T-helper 2 cell treated with Interferon-gamma antibody and Interleukin-4, amounts not matched to agents 5 μg/mL and 100 μg/mL, for 36 hours (primary cell): ENCODE results near the gene HTT.

Source experiments
- DNase-seq: peaks from one replicate; pipeline ENCODE4 v3.0.0; 2021; ENCODE audit warnings: low spot score
- H3K27ac Mint-ChIP-seq: one replicate; pipeline ENCODE4 v1.8.0; 2021; ENCODE audit warnings: mild to moderate bottlenecking, mixed read lengths
- H3K27me3 Mint-ChIP-seq: one replicate; pipeline ENCODE4 v1.8.0; 2021; ENCODE audit warnings: low read depth, mixed read lengths
- H3K36me3 Mint-ChIP-seq: one replicate; pipeline ENCODE4 v1.8.0; 2021; ENCODE audit warnings: low read depth, mixed read lengths
- H3K4me1 Mint-ChIP-seq: one replicate; pipeline ENCODE4 v1.8.0; 2021; ENCODE audit warnings: low read depth, mixed read lengths
- H3K4me3 Mint-ChIP-seq: one replicate; pipeline ENCODE4 v1.8.0; 2022; ENCODE audit warnings: mild to moderate bottlenecking, moderate library complexity, mixed read lengths
- H3K9me3 Mint-ChIP-seq: one replicate; pipeline ENCODE4 v1.8.0; 2021; ENCODE audit warnings: mixed read lengths

HTT gene

DNA sequence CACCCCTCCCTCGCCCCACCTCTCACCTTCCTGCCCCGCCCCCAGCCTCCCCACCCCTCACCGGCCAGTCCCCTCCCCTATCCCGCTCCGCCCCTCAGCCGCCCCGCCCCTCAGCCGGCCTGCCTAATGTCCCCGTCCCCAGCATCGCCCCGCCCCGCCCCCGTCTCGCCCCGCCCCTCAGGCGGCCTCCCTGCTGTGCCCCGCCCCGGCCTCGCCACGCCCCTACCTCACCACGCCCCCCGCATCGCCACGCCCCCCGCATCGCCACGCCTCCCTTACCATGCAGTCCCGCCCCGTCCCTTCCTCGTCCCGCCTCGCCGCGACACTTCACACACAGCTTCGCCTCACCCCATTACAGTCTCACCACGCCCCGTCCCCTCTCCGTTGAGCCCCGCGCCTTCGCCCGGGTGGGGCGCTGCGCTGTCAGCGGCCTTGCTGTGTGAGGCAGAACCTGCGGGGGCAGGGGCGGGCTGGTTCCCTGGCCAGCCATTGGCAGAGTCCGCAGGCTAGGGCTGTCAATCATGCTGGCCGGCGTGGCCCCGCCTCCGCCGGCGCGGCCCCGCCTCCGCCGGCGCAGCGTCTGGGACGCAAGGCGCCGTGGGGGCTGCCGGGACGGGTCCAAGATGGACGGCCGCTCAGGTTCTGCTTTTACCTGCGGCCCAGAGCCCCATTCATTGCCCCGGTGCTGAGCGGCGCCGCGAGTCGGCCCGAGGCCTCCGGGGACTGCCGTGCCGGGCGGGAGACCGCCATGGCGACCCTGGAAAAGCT, at the start of gene HTT, which contains the start of gene HTT-AS:
Gene HTT, plus strand, starts transcription at position 604 of the 768 bp plus-strand sequence. Its CDS starts 145 bp downstream, at position 749.
Gene HTT-AS, minus strand, starts transcription at position 461 of the 768 bp plus-strand sequence.
- Mint-ChIP-seq H3K4me1 (peaks cover 15% of the 10 kb centered on the region), H3K27me3 (no peaks in the 10 kb centered on the region), H3K4me3 (peak within 1 kb of the TSS; percentile 91)

DNA sequence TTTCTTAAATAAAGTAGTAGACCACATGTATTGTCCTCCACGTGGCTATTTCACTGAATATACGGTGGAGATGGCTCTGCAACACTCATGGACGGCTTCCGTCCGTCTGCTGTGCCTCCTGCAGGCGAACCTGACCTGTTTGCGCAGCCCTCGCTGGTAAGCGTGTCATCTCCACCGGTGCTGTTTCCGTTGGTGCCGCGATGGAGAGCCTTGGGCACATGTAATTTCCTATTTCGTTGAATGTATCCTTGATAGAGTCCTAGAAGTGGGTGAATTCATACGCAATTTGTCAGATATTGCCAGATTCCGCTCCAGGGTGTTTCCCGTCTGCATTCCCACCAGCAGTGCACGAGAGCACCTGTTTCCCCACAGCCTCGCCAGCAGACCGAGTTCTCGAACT, 48.6 kb upstream of the HTT start:
- Mint-ChIP-seq H3K4me1 (no peaks in the 10 kb centered on the region), H3K9me3 (no peaks in the 10 kb centered on the region), H3K27ac (no peak overlapping the region), H3K4me3 (no peak overlapping the region), H3K36me3 (no peaks in the 10 kb centered on the region), H3K27me3 (peaks cover 3% of the 10 kb centered on the region)
- no peak for DNase-seq

More for the DNA sequence above, at the start of gene HTT, which contains the start of gene HTT-AS:
- H3K36me3 Mint-ChIP-seq: peaks cover 2% of the 10 kb centered on the region
- H3K27ac Mint-ChIP-seq: peak within 1 kb of the TSS; percentile 89
- no peaks in the 10 kb centered on the region for H3K9me3 Mint-ChIP-seq
- DNase-seq: peak; percentile 92

DNA sequence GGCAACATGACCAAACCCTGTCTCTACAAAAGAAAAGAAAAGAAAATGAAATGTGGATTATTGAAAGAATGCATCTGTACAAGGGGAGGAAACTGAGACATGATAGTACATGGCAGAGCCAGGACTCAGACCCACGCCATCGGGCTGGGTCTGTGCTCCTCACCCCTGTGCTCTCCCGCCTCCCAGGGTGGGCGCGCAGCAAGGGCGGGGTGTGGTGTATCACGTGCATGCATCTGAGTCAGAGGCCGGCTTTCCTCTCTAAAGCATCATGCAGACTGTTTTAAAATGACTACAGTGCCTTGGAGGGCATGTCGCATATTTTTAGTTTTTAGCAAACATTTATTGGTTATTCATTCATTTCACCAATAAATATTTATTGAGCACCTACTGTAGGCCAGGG, 47.9 kb upstream of the HTT start:
- DNase-seq: no peak
- Mint-ChIP-seq H3K27me3 (peaks cover 3% of the 10 kb centered on the region), H3K27ac (no peak overlapping the region), H3K9me3 (no peaks in the 10 kb centered on the region), H3K36me3 (no peaks in the 10 kb centered on the region), H3K4me3 (no peak overlapping the region), H3K4me1 (no peaks in the 10 kb centered on the region)

DNA sequence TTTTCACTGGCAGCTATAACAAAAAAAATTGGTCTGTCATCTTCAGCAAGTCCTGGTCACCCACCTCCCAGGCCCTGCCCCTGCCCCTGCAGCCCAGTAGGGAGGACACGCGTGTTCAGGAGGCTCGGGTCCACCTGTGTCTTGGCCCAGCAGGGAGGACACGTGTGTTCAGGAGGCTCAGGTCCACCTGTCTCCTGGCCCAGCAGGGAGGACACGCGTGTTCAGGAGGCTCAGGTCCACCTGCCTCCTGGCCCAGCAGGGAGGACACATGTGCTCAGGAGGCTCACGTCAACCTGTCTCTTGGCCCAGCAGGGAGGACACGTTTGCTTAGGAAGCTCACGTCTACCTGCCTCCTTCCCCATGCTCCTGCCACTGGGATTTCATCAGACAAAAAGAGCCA, 45.0 kb upstream of the HTT start:
- Mint-ChIP-seq H3K36me3 (no peaks in the 10 kb centered on the region), H3K27me3 (peaks cover 4% of the 10 kb centered on the region), H3K9me3 (no peaks in the 10 kb centered on the region), H3K4me3 (no peak overlapping the region), H3K4me1 (no peaks in the 10 kb centered on the region), H3K27ac (no peak overlapping the region)
- no peak for DNase-seq

DNA sequence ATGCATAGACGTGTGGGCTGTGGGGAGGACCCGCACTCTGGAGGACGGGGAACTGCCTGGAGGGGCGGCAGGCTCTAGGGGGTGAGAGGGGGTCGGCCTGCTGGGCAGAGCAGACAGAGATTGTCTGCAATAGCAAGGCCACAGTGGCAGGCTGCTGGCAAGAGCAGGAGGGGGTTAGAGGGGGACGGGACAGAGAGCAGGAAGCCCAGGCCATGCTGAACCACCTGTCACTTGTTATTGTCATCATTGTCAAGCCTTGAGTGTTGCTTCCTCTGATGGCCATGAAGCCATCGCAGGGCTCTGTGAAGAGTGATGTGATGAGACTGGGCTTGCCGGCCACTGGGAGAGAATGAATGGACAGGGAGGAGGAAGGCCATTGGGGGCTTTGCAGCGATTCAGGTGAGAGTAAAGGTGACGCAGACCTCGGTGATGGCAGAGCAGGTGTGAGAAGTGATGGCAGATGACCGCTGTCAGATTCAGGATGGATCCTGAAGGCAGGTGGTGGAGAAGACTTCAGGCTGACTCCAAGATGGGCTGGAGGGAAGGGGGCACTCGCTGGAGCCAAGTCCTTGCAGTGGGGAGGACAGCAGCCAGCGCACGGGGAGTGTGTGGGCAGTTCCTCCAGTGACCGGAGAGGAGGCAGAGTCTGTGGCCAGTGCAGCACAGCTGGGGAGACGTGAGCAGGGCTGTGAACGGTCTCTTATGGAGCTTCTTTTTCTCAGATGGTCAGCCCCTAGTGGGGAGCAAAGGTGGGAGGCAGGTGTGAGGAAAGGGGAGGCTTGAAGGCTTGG, 43.7 kb upstream of the HTT start:
- Mint-ChIP-seq H3K27me3 (peaks cover 4% of the 10 kb centered on the region), H3K4me3 (no peak overlapping the region), H3K27ac (no peak overlapping the region), H3K4me1 (no peaks in the 10 kb centered on the region), H3K36me3 (no peaks in the 10 kb centered on the region), H3K9me3 (no peaks in the 10 kb centered on the region)
- DNase-seq: no peak

DNA sequence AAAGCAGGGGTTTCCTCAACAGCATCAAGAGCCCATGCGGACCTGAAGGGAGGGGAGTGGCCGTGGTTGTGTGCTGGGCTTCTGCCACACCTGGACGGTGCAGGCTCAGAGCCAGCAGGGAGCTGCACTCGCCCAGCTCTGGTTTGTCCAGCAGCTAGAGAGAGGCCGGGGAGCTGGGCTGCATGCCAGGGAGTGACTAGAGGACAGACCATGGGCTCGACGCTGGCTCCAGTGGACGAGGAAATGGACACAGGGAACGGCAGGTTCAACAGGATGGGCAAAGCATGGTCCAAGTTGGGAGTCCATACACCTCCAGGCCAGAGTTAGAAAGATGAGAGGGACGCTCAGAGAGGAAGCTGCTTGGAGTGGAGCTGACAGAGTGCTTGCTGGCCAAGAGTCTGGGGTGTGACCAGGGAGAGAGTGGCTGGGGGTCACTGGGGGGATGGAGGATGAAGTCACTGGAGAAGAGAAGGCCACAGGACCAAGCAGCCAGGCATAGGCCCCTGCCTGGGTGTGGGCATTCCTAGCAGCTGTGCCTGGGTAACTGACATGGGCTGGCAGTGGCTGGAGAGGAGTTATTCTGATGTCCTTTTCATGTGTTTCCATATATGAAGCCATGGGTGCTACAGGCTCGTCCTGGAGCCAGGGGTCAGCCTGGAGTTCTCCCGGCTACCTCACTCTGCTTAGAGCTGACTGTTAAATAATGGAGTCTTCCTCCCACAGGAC, 43.0 kb upstream of the HTT start:
- H3K4me3 Mint-ChIP-seq: no peak overlapping the region
- no peak overlapping the region for H3K27ac Mint-ChIP-seq
- H3K36me3 Mint-ChIP-seq: no peaks in the 10 kb centered on the region
- no peaks in the 10 kb centered on the region for H3K9me3 Mint-ChIP-seq
- H3K4me1 Mint-ChIP-seq: no peaks in the 10 kb centered on the region
- DNase-seq: no peak
- peaks cover 4% of the 10 kb centered on the region for H3K27me3 Mint-ChIP-seq

DNA sequence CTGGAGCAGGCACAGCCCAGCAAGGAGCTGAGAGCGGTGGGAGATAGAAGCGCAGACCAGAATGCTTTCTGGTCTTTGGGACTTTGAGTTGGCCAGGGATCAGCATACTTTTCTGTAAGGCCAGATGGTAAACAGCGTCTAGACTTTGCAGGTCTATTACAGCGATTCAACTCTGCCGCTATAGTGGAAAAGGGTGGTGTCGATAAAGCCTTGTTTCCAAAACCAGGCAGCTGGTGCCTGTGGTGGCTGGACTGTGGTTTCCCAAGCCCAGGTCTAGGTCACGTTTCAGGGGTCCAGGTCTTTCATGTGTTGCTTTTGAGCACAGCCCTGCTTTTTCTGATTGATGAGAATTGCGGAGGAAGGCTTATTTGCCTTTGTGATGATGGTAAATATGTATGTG, 40.2 kb upstream of the HTT start:
- Mint-ChIP-seq H3K4me3 (no peak overlapping the region), H3K27ac (no peak overlapping the region), H3K4me1 (peaks cover 18% of the 10 kb centered on the region), H3K27me3 (peaks cover 4% of the 10 kb centered on the region), H3K36me3 (no peaks in the 10 kb centered on the region), H3K9me3 (no peaks in the 10 kb centered on the region)
- DNase-seq: no peak

DNA sequence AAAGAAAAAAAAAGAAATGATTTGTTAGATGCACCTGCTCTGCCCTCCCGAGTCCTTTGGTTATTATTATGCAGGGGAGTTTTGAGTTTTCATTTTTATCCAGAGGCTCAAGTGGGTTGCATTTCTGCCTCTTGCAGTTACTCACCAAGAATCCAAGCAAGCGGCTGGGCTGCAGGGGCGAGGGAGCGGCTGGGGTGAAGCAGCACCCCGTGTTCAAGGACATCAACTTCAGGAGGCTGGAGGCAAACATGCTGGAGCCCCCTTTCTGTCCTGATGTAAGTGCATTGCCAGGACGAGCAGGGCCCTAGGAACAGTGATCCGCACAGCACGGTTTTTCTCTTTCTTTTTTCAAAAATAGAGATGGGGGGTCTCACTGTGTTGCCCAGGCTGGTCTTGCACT, 39.2 kb upstream of the HTT start:
- Mint-ChIP-seq H3K4me1 (peaks cover 18% of the 10 kb centered on the region), H3K27ac (no peak overlapping the region), H3K4me3 (no peak overlapping the region), H3K27me3 (peaks cover 4% of the 10 kb centered on the region), H3K36me3 (no peaks in the 10 kb centered on the region), H3K9me3 (no peaks in the 10 kb centered on the region)
- DNase-seq: no peak

DNA sequence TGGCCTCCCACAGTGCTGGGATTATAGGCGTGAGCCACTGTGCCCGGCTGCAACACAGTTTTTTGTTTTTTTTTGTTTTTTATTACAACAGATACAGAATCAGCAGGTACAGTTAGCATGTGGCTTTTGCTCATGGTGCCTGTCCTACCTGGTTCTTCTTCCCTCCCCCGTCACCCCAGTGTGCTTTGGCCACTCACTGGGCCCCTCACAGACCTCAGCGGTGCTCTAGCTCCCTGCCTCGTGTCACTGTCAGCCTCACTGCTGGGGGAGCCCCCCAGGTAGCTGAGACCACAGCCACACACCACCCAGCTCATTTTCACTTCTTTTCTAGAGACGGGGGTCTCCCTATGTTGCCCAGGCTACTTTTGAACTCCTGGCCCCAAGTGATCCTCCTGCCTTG, 38.8 kb upstream of the HTT start:
- no peak overlapping the region for H3K4me3 Mint-ChIP-seq
- H3K27me3 Mint-ChIP-seq: peaks cover 4% of the 10 kb centered on the region
- no peaks in the 10 kb centered on the region for H3K9me3 Mint-ChIP-seq
- DNase-seq: no peak
- peaks cover 21% of the 10 kb centered on the region for H3K4me1 Mint-ChIP-seq
- no peaks in the 10 kb centered on the region for H3K36me3 Mint-ChIP-seq
- H3K27ac Mint-ChIP-seq: no peak overlapping the region

DNA sequence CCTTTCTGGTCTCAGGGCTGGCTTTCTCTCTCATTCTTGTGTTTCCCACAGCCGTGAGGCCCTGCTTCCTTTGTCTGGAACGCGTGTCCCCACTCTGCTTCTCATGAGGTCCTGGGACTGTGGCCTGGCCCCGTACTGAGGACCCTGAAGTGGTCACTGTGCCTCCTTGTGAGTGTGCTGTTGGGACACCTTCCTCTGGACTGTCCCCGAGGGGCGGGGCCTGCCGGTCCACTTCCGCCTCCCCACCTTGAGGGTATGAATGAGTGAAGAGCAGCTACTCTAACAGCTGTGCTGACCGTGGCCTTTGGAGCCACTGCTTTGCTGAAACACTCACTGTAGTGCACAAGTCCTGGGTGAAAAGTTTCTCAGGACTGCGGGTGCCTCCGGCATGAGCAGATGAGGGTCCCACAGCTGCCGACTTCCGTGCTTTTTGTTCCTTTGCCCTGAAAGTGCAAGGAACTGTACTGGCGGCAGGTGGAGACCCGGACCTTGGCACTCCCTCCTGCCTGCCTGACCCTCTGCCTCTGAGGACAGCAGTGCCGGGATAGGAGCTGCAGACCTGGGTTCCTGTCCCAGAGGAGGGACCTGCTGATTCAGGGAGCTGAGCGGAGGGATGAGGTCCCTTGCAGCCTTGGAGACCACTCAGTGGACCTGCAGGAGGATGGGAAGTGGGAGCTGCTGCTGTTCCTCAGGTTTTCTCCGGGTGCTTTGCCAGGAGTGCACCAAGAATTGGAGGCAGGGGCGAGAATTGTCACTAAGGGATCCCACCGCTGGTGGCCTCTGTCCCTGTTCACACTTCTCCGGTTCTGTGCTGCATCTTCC, 38.1 kb upstream of the HTT start:
- Mint-ChIP-seq H3K4me1 (peaks cover 21% of the 10 kb centered on the region), H3K4me3 (no peak overlapping the region), H3K27me3 (peaks cover 4% of the 10 kb centered on the region), H3K9me3 (no peaks in the 10 kb centered on the region), H3K36me3 (no peaks in the 10 kb centered on the region), H3K27ac (no peak overlapping the region)
- DNase-seq: no peak

DNA sequence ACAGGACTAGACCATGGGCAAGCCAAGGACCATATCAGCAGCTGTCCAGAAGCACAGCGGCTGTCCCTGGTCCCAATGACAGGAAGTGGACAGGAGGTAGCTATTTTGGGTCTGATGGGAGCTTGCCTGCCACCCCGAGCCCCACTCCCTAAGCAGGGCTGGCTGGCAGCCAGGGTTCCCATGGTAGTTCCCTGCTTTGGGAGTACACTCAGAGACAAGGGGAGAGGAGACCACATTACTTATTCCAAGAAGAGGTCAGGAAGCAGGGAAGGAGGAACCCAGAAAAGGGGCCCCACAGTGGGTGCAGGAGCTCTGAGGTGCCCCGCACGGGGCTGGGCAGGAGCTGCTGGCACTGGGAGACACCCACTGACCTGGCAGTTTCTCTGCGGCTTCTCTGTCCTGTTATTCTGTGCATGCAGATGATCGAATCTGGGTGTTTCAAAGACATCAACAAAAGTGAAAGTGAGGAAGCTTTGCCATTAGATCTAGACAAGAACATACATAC, 36.5 kb upstream of the HTT start:
- peak overlapping the region; percentile 69 for H3K4me3 Mint-ChIP-seq
- H3K9me3 Mint-ChIP-seq: no peaks in the 10 kb centered on the region
- no peak for DNase-seq
- H3K36me3 Mint-ChIP-seq: no peaks in the 10 kb centered on the region
- no peaks in the 10 kb centered on the region for H3K27me3 Mint-ChIP-seq
- H3K27ac Mint-ChIP-seq: peak overlapping the region; percentile 21
- H3K4me1 Mint-ChIP-seq: peaks cover 32% of the 10 kb centered on the region

DNA sequence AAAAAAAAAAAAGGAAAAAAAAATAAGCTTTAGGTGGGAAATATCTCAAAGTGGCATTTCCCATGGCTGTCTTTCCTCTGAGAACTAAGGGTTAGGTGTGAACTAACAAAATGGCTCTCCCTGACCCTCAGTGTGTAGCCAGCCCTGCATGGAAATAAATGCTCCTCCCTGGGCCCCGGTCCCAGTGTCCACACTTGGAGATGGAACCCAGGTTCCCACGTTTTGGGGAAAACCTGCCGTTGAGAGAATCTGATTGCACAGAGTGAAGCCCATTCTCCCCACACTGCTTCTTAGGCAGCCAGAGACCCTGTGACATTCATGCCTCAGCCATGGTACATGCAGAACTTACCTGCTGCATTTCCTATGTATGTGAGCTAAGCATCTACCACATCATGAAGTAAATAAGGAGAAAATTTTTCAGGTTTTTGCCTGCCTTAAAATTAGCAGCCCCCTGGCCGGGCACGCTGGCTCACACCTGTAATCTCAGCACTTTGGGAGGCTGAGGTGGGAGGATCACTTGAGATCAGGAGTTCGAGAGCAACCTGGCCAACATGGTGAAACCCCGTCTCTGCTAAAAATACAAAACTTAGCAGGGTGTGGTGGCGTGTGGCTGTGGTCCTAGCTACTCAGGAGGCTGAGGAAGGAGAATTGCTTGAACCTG, 34.6 kb upstream of the HTT start:
- Mint-ChIP-seq H3K27me3 (no peaks in the 10 kb centered on the region), H3K36me3 (no peaks in the 10 kb centered on the region), H3K9me3 (no peaks in the 10 kb centered on the region), H3K27ac (no peak overlapping the region), H3K4me1 (peaks cover 41% of the 10 kb centered on the region), H3K4me3 (no peak overlapping the region)
- no peak for DNase-seq
